HS-27A (cell line): ENCODE results near the gene GRK7.

Experiments
- DNase-seq: peaks from one replicate; pipeline ENCODE4 v3.0.0-alpha.2; 2012; ENCODE audit warnings: low read depth, missing footprints

The GRK7 gene

DNA sequence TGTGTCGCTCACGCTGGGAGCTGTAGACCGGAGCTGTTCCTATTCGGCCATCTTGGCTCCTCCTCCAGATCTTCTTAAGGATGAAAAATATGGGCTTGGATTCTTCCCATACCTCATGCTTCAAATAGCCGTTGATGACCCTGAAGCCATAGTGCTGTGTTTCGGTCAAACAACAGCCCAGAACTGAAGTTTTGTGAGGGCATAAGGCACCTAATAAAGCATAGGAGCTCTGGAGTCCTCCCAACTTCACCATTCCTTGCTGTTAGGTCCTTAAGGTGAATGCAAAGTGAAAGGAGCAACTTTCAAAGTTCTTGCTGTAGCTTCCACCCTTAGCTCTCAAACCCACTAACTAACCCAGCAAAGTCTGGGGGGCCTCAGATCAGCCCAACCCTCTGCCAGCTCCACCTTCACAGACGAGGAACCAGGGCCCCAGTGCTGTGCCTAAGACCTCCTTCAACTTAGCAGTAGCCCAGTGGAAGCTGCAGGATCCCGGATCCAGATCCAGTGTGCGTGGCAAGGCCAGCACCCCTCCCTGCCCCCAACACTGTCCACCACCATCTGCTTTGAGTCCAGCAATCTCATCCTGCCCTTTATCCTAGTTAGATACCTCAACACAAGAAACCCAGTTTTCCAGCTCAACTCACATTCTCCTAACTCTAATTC, at the start of gene GRK7:
TSS of gene GRK7 (plus strand) at position 321 of the 663 bp plus-strand sequence. CDS start 14,877 bp downstream, outside the sequence.
- no peak for DNase-seq

DNA sequence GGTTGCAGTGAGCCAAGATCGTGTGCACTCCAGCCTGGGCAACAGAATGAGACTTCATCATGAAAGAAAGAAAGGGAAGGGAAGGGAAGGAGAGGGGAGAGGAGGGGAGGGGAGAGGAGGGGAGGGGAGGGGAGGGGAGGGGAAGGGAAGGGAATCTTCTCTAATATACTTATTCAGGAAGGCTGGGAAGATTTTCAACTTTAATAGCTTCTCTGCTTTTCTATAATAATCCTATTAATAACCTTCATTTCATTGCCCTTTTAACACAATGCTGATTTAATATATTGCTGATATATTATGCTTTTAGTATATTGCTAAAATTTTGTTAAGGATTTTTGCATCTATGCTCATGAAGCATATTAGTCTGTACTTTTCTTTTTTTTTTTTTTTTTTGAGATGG, 48.5 kb upstream of the GRK7 start:
- no peak for DNase-seq

- no peak for DNase-seq
Observed at GRCh38 chr3:141722081-141722480, 41.1 kb upstream of the GRK7 start.

DNA sequence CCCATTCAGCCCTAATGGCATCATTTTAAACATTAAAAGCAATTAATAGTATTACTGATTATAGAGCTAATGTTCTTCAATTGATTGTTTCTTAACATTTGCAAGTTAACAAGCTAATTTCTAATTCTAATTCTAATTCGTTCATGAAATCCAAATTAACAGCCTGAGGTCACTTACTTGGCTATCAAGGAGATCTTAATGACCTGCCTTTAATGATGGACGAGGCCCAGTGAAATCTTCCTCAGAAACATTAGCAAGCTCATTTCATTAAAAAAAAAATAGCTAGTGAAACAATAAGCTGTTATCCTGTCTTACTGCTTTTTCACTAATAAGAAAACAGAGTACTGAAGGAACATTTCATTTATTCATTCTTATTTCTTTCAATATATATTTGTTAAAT, 40.6 kb upstream of the GRK7 start:
- no peak for DNase-seq

- no peak for DNase-seq
Observed at GRCh38 chr3:141723255-141723654, 40.0 kb upstream of the GRK7 start.

- DNase-seq: no peak
Observed at GRCh38 chr3:141724186-141724585, 39.0 kb upstream of the GRK7 start.

- DNase-seq: no peak
Observed at GRCh38 chr3:141725036-141725435, 38.2 kb upstream of the GRK7 start.

DNA sequence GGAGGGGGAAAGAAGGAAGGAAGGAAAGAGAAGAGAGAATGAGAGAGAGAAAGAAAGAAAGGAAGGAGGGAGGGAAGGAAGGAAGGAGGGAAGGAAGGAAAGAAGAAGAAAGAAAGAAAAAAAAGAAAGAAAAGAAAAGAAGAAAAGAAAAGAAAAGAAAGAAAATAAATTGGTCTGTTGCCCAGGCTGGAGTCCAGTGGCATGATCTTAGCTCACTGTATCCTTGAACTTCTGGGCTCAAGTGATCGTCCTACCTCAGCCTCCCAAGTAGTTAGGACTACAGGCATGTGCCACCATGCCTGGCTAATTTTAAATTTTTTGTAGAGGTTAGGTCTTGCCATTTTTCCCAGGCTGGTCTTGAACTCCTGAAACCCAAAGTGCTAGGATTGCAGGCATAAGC, 36.7 kb upstream of the GRK7 start:
- no peak for DNase-seq

- no peak for DNase-seq
Observed at GRCh38 chr3:141728355-141728892, 34.8 kb upstream of the GRK7 start.

- no peak for DNase-seq
Observed at GRCh38 chr3:141729240-141729639, 34.0 kb upstream of the GRK7 start.

- DNase-seq: no peak
Observed at GRCh38 chr3:141735176-141735575, 28.0 kb upstream of the GRK7 start.

DNA sequence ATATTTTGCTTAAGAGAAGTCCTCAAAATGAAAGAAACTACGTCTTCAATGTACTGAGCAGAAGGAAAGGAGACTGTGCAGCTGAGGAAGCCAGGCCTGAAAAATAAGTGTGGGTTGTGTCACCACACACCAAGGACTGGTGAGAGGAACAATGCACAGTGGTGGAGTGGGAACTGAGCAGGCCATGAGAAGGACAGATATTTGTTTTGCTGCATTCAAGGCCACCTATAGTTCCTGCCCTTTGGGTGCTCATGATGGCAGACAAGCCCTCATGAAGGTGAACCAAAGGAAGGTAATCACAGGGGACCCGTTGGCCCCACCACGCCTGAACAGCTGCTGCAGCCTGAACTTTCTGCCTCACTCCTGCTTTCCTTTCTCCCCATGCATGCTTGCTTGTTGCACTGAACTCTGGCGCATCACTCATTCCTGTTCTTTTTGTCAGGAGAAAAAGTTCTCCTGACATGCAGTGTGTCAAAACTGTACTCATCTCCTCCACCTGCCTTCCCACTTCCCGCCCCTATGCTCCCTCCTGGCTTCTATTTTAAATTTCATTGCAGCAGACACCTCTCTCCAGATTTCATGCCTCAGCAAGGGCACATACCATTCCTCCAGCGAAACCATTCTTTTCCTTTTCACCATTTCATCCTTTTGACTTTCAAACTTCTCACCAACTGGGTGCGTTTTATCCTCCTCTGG, 27.3 kb upstream of the GRK7 start:
- DNase-seq: no peak

DNA sequence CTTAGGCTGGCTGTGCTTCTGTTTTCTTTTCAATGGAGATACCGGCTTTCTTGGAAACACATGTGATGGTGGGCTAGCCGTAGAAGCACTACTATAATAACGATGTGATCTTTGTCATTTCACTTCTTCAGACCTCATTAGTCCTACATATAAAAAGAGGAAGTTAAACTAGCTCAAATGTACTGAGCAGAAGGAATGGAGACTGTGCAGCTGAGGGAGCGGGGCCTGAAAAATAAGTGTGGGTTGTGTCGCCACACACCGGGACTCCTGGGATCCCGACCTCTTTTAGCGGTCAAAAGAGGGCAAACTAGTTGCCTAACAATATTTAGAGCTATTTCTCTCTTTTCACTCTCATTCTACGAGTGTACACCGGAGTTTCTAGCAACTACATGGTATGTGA, 26.1 kb upstream of the GRK7 start:
- no peak for DNase-seq

- no peak for DNase-seq
Observed at GRCh38 chr3:141737678-141738021, 25.6 kb upstream of the GRK7 start.

DNA sequence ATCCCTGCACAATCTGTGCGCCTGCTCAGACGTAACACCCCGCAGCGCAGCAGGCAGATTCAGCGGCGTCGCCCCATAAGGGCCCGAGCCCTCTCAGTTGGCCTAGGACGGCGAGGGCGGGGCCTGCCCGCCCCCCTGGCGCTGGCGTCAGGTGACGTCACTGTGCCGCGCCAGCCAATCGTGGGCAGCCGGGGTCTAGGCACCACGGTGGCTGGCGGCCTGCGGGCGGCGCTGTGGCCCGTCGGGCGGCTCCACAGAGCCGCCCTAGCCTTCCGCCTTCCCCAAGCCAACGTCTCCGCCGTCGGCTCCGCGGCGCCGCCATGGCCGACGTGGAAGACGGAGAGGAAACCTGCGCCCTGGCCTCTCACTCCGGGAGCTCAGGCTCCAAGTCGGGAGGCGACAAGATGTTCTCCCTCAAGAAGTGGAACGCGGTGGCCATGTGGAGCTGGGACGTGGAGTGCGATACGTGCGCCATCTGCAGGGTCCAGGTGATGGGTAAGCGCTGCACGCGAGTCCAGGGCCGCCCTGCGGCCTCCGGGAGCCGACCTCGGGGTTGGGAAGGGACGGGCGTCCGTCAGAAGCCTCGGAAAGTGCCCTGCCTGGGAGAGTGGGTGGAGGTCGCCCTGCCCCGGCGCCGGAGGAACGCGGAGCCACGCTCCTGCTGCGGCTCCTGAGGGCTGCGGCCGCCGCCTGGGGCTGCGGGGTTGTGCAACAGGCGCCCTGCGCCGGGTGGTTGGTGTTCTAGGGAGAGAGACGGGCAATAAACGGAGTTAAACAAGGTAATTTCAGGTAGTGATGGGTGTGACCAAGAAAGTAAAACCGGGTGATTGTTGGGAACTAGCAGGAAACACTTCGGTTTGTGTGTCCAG, 25.0 kb upstream of the GRK7 start, which contains the start of gene RNF7:
TSS of gene RNF7 (plus strand) at position 277 of the 869 bp plus-strand sequence. CDS start at position 321, 44 bp downstream.
- DNase-seq: peak; percentile 82

DNA sequence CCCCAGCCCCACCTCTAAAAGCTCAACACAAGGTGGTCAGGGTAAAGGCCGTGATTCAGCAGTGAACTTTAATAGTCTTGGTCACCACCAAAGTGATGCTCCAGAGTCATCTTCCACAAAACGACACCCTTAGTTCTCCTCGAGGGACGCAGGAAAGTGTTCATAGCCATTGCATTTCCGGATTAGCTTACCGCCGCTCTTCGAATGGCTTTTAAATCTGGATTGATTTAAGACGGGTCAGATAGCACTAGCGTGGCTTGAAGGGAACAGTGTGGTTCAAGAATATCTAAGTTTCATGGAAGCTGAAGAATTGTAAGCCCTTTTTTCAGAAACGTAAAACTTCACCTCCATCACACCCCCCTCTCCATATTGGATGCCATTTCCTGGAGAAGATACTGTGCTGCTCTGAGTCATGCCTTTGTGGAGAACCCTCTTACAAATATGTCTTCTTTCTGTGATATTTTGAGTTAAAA, 24.3 kb upstream of the GRK7 start:
- DNase-seq: peak; percentile 15

GRCh38 chr3:141739731-141740130, 23.5 kb upstream of the GRK7 start:
- DNase-seq: no peak

DNA sequence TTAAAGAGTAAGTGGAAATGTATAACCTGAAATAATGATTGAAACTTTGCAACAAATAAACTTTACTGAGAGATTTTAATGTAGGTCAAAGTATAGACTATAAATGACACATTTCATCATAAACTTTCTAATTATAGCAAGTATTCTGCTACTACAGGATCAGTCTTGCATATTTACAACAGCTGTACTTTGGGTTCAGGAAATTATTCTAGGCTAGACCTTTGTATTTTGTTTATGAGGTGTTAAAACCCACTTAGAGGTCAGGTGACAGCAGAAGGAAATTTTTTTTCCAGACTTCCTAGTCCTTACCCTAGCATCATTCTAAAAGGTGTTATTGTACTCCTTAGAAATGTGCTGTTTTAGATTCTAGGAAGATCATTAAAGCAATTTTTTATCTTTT, 22.9 kb upstream of the GRK7 start:
- DNase-seq: no peak

- DNase-seq: no peak
Observed at GRCh38 chr3:141743305-141743704, 19.9 kb upstream of the GRK7 start.

DNA sequence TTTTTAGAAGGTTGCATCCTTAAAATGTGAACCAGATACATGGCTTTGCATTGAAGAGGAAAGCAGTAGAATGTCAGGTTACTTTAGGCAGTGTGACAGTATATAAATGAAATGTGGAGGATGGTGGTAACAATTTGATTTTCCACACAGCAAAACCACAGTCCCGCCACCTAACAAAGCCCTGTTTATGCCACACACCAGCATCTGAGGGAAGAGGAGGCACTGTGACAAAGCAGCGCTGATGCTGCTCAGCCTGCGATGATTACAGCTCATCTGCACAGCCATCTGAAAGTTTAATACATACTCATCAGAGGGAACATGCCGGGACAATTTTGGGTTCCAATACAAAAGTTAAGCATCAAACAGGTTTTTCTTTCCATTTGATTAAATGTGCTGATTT, 16.2 kb upstream of the GRK7 start:
- DNase-seq: no peak

DNA sequence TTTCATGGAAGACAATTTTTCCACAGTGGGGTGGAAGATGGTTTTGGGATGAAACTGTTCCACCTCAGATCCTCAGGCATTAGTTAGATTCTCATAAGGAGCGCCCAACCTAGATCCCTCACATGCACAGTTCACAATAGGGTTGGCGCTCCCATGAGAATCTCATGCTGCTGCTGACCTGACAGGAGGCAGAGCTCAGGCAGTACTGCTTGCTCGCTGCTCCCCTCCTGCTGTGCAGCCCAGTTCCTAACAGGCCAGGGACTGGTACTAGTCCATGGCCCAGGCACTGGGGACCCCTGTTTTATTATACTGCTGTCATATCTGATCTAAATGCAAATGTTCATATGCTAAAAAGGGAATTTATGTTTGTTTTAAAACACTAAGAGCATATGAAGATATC, 9.8 kb upstream of the GRK7 start:
- no peak for DNase-seq

- no peak for DNase-seq
Observed at GRCh38 chr3:141754032-141754431, 9.2 kb upstream of the GRK7 start.
